ENCODE measurements around the gene CYP2C18. TPM values are rescaled to one million over a fixed set of nuclear protein-coding genes. Genes with fewer than 3 reads are reported as not detected.
"Not testable (repeated sequence)": the region's sequence is repeated elsewhere in the genome, so short reads cannot be mapped to it uniquely, and the experiment has no call there.

CYP2C18 gene
- total RNA-seq, 2 experiments from 2014 or later: not detected

DNA sequence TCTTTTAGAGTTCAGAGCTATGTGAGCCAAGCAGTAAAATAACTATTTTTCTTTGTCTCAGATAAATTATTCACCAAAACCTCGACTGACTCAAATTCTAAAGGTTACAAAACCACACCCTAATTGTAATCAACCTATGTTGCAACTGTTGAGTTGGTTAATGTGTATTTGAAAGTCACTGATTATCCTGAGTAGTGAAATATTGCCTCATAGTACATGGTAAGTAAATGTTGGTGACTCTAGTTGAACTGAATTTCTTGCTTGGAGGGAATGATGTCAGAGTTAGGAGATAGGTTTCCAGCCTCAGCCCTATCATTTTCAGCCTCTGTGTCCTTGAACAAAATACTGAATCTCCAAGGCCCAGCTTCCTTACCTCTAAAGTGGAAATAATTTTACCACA is 3.0 kb upstream of the CYP2C18 start:
- Mint-ChIP-seq H3K4me3 (no peak overlapping the region), H3K27me3 (no peaks in the 10 kb centered on the region), H3K4me1 (no peaks in the 10 kb centered on the region), H3K27ac (no peak overlapping the region), H3K9me3 (peaks cover 1% of the 10 kb centered on the region), H3K36me3 (no peaks in the 10 kb centered on the region)
- no peak for ATAC-seq (ENCODE audit: low read depth)
- DNase-seq: no peak
- POLR2A ChIA-PET: no interaction called here

DNA sequence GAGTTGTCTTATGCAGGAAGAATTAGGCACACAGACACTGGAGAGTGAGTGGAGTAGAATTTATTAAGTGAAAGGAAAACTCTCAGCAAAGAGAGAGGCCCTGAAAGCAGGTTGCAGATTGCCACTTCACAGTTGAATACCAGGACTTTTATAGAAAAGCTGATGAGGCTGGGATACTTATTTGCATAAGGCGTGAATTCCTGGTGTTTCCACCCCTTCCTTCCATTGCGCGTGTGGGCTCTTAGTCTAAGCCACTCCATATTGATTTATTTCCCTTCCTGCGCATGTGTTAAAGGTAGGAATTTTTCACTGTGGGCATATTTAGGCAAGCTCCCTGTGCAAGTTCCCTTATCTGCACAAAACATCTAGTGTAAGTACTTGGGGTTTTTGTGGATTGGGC is 893 bp upstream of the CYP2C18 start:
- H3K9me3 Mint-ChIP-seq; H3K4me3 Mint-ChIP-seq; H3K36me3 Mint-ChIP-seq; ATAC-seq (ENCODE audit: low read depth); H3K4me1 Mint-ChIP-seq; H3K27me3 Mint-ChIP-seq; DNase-seq; POLR2A ChIA-PET; H3K27ac Mint-ChIP-seq: not testable (repeated sequence)

DNA sequence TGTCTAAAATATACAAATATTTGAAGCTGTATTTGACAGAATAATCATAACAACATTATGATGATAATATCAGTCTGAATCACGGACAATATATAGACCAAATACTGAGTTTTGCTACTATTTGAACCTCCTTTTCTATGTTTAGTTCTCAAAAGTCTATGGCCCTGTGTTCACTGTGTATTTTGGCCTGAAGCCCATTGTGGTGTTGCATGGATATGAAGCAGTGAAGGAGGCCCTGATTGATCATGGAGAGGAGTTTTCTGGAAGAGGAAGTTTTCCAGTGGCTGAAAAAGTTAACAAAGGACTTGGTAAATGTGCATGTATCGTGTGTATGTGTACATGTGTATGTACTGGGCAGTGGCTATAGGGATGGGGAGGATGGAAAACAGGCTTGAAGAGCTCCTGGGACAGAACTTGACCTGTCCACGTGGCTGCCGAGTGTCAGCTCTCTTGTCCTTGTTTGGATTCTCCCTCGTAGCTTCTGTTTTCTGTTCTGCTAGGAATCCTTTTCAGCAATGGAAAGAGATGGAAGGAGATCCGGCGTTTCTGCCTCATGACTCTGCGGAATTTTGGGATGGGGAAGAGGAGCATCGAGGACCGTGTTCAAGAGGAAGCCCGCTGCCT is 4.2 kb downstream of the CYP2C18 start:
- Mint-ChIP-seq H3K4me3 (no peak overlapping the region), H3K27ac (no peak overlapping the region), H3K9me3 (peaks cover 1% of the 10 kb centered on the region), H3K4me1 (no peaks in the 10 kb centered on the region), H3K36me3 (no peaks in the 10 kb centered on the region), H3K27me3 (no peaks in the 10 kb centered on the region)
- ATAC-seq (ENCODE audit: low read depth) (no peak), DNase-seq (no peak)
- POLR2A ChIA-PET: no interaction called here

DNA sequence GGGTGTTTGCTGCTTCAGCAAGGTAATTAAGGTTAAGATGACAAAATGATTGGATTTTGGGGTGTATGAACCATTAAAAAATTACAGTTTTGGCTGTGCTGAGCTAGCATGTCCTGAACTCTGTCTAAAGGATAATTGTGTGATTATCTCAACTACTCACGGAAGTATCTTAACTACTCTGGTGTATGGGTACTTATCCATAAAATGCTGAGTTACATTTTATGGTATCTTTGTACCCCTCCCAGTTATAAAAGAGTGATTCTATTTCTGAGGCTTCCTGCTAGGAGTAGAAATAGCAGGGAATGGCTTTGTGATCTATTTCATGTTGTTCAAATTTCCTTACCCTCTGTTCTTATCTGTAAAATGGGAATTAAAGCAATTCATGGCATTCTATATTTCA is 22.6 kb downstream of the CYP2C18 start:
- no peaks in the 10 kb centered on the region for H3K4me1 Mint-ChIP-seq
- no peaks in the 10 kb centered on the region for H3K27me3 Mint-ChIP-seq
- no peak overlapping the region for H3K27ac Mint-ChIP-seq
- peaks cover 6% of the 10 kb centered on the region for H3K9me3 Mint-ChIP-seq
- H3K36me3 Mint-ChIP-seq: no peaks in the 10 kb centered on the region
- DNase-seq (no peak), ATAC-seq (ENCODE audit: low read depth) (no peak)
- POLR2A ChIA-PET: no interaction called here
- H3K4me3 Mint-ChIP-seq: no peak overlapping the region

DNA sequence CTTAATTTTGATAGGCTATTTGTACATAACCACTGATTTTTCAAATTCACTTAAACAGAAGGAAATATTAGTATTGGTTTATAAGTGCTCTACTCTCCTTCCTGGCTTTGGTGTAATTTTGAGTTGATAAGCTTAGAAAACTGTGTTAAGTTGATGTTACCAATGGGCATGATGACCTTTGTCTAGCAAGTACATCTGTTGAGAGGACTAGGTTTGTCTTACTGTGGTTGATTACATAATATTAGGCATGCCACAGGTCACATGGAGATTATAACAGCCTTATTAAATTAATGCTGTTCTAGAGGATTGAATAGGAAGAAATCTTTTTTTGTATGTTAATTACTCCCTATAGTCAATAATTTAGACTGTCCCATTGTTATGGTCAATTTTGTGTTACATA is 27.0 kb downstream of the CYP2C18 start:
- ATAC-seq (ENCODE audit: low read depth) (no peak), DNase-seq (no peak)
- Mint-ChIP-seq H3K9me3 (peaks cover 4% of the 10 kb centered on the region), H3K27me3 (no peaks in the 10 kb centered on the region), H3K27ac (no peak overlapping the region), H3K4me3 (no peak overlapping the region), H3K4me1 (no peaks in the 10 kb centered on the region), H3K36me3 (no peaks in the 10 kb centered on the region)
- POLR2A ChIA-PET: no interaction called here

- POLR2A ChIA-PET: no interaction called here
- no peaks in the 10 kb centered on the region for H3K9me3 Mint-ChIP-seq
- H3K27ac Mint-ChIP-seq: no peak overlapping the region
- no peak overlapping the region for H3K4me3 Mint-ChIP-seq
- H3K4me1 Mint-ChIP-seq: no peaks in the 10 kb centered on the region
- DNase-seq (no peak), ATAC-seq (ENCODE audit: low read depth) (no peak)
- H3K27me3 Mint-ChIP-seq: peaks cover 2% of the 10 kb centered on the region
- H3K36me3 Mint-ChIP-seq: no peaks in the 10 kb centered on the region
Measured at GRCh38 chr10:94725871-94726270, 42.3 kb downstream of the CYP2C18 start.

DNA sequence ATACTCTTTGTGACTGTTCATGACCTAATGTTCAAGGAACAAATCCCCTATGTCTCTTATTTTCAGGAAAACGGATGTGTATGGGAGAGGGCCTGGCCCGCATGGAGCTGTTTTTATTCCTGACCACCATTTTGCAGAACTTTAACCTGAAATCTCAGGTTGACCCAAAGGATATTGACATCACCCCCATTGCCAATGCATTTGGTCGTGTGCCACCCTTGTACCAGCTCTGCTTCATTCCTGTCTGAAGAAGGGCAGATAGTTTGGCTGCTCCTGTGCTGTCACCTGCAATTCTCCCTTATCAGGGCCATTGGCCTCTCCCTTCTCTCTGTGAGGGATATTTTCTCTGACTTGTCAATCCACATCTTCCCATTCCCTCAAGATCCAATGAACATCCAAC is 51.7 kb downstream of the CYP2C18 start:
- Mint-ChIP-seq H3K9me3 (no peaks in the 10 kb centered on the region), H3K4me3 (no peak overlapping the region), H3K36me3 (no peaks in the 10 kb centered on the region), H3K27me3 (peaks cover 2% of the 10 kb centered on the region), H3K27ac (no peak overlapping the region), H3K4me1 (no peaks in the 10 kb centered on the region)
- POLR2A ChIA-PET: no interaction called here
- DNase-seq (no peak), ATAC-seq (ENCODE audit: low read depth) (no peak)

GRCh38 chr10:94738588-94738987 is 55.1 kb downstream of the CYP2C18 start:
- POLR2A ChIA-PET: no interaction called here
- H3K27ac Mint-ChIP-seq: no peak overlapping the region
- H3K27me3 Mint-ChIP-seq: no peaks in the 10 kb centered on the region
- no peaks in the 10 kb centered on the region for H3K4me1 Mint-ChIP-seq
- H3K36me3 Mint-ChIP-seq: no peaks in the 10 kb centered on the region
- H3K9me3 Mint-ChIP-seq: peaks cover 5% of the 10 kb centered on the region
- H3K4me3 Mint-ChIP-seq: no peak overlapping the region
- ATAC-seq (ENCODE audit: low read depth) (no peak), DNase-seq (no peak)

DNA sequence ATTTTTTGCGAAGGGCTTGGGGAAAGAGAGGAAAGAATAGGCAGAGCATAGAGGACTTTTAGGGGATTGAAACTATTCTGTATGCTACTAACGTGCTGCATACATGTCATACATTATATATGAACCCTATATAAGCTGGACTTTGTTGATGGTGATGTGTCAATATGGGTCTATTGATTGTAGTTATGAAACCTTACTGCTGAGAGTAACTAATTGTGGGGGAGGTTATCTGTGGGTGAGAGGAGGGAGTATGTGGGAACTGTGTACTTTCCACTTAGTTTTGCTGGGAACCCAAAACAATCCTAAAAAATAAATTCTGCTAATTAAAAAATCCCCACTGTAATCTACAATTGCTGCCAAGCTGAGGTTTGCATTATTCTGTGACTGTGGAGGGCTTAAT is 63.6 kb downstream of the CYP2C18 start:
- POLR2A ChIA-PET: no interaction called here
- Mint-ChIP-seq H3K4me1 (no peaks in the 10 kb centered on the region), H3K27me3 (no peaks in the 10 kb centered on the region), H3K4me3 (no peak overlapping the region), H3K36me3 (no peaks in the 10 kb centered on the region), H3K9me3 (peaks cover 8% of the 10 kb centered on the region), H3K27ac (no peak overlapping the region)
- DNase-seq (no peak), ATAC-seq (ENCODE audit: low read depth) (no peak)

DNA sequence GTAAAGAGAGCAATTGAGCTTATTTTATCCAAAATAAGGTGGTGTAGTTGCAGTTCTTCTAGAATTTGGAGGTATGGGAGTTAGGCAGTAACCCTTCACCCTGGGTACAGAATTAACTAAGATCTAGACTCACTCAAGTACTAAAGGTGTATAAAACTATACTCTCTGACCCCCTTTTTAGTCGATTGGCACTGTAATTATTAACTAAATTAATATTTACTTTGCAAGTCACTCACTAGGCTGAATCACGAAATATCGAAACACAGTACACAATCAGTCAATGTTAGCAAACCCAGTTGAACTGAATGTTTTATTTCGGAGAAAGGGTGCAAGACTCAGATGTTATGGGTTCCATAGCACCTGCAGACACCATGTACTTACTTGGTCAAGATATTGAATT is 64.3 kb downstream of the CYP2C18 start:
- no peaks in the 10 kb centered on the region for H3K4me1 Mint-ChIP-seq
- no peaks in the 10 kb centered on the region for H3K27me3 Mint-ChIP-seq
- H3K27ac Mint-ChIP-seq: no peak overlapping the region
- H3K9me3 Mint-ChIP-seq: peaks cover 4% of the 10 kb centered on the region
- no peak overlapping the region for H3K4me3 Mint-ChIP-seq
- no peak for ATAC-seq (ENCODE audit: low read depth)
- POLR2A ChIA-PET: no interaction called here
- DNase-seq: no peak
- H3K36me3 Mint-ChIP-seq: no peaks in the 10 kb centered on the region

DNA sequence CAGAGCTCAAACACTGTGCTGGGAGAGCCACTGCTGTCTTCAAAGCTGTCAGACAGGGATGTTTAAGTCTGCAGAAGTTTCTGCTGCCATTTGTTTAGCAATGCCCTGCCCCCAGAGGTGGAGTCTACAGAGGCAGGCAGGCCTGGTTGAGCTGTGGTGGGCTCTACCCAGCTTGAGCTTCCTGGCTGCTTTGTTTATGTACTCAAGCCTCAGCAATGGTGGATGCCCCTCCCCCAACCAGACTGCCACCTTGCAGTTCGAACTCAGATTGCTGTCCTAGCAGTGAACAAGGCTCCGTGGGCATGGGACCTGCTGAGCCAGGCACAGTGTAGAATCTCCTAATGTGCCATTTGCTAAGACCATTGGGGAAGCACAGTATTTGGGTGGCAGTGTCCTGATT is 74.4 kb downstream of the CYP2C18 start:
- H3K4me1 Mint-ChIP-seq: no peaks in the 10 kb centered on the region
- DNase-seq: no peak
- no peak for ATAC-seq (ENCODE audit: low read depth)
- POLR2A ChIA-PET: no interaction called here
- no peaks in the 10 kb centered on the region for H3K36me3 Mint-ChIP-seq
- H3K27me3 Mint-ChIP-seq: no peaks in the 10 kb centered on the region
- no peak overlapping the region for H3K4me3 Mint-ChIP-seq
- no peaks in the 10 kb centered on the region for H3K9me3 Mint-ChIP-seq
- H3K27ac Mint-ChIP-seq: no peak overlapping the region

GRCh38 chr10:94760586-94761178 is 77.2 kb downstream of the CYP2C18 start:
- ATAC-seq (ENCODE audit: low read depth): no peak
- no peaks in the 10 kb centered on the region for H3K27me3 Mint-ChIP-seq
- POLR2A ChIA-PET: no interaction called here
- H3K27ac Mint-ChIP-seq: no peak overlapping the region
- no peaks in the 10 kb centered on the region for H3K4me1 Mint-ChIP-seq
- no peak for DNase-seq
- H3K36me3 Mint-ChIP-seq: no peaks in the 10 kb centered on the region
- peaks cover 2% of the 10 kb centered on the region for H3K9me3 Mint-ChIP-seq
- H3K4me3 Mint-ChIP-seq: no peak overlapping the region

- H3K4me1 Mint-ChIP-seq: no peaks in the 10 kb centered on the region
- H3K36me3 Mint-ChIP-seq: no peaks in the 10 kb centered on the region
- POLR2A ChIA-PET: no interaction called here
- DNase-seq (no peak), ATAC-seq (ENCODE audit: low read depth) (no peak)
- H3K27me3 Mint-ChIP-seq: no peaks in the 10 kb centered on the region
- H3K27ac Mint-ChIP-seq: no peak within 1 kb of the TSS
- peaks cover 2% of the 10 kb centered on the region for H3K9me3 Mint-ChIP-seq
- no peak within 1 kb of the TSS for H3K4me3 Mint-ChIP-seq
Measured at GRCh38 chr10:94762393-94762792, 78.9 kb downstream of the CYP2C18 start, which contains the start of gene CYP2C19. Gene CYP2C19 (plus strand): TSS chr10:94762681. CDS start chr10:94762706, 25 bp downstream.

GRCh38 chr10:94775425-94775824 is 91.9 kb downstream of the CYP2C18 start:
- H3K4me1 Mint-ChIP-seq; POLR2A ChIA-PET; H3K27ac Mint-ChIP-seq; H3K36me3 Mint-ChIP-seq; DNase-seq; ATAC-seq (ENCODE audit: low read depth); H3K4me3 Mint-ChIP-seq; H3K27me3 Mint-ChIP-seq; H3K9me3 Mint-ChIP-seq: not testable (repeated sequence)
